HepG2 (cell line): ENCODE results near the gene PRDM15. TPM values are rescaled to one million over a fixed set of nuclear protein-coding genes. Genes with fewer than 3 reads are reported as not detected.

Experiments
- CC2D1A ChIP-seq: sonication (generic); formaldehyde crosslinking; IDR thresholded peaks from 2 replicates; pipeline ENCODE4 v1.8.1; 2023; ENCODE audit warnings: mild to moderate bottlenecking, missing genetic modification reagents
- CEBPB ChIP-seq: IDR thresholded peaks from 2 replicates; pipeline ENCODE4 v1.6.1; 2011; ENCODE audit warnings: low read depth, low read length, improper control_type of control experiment, borderline replicate concordance
- ISL2 ChIP-seq: sonication (generic); formaldehyde crosslinking; IDR thresholded peaks from 2 replicates; pipeline ENCODE4 v1.5.0; 2020; ENCODE audit warnings: missing genetic modification reagents
- REXO4 ChIP-seq: sonication (generic); formaldehyde crosslinking; IDR thresholded peaks from 2 replicates; pipeline ENCODE4 v1.8.0; 2022; ENCODE audit warnings: missing genetic modification reagents, mild to moderate bottlenecking, borderline replicate concordance
- RFX3 ChIP-seq: IDR thresholded peaks from 2 replicates; pipeline ENCODE4 v1.6.1; 2016; ENCODE audit warnings: missing biosample characterization, missing genetic modification reagents
- RFXAP ChIP-seq: sonication (generic); formaldehyde crosslinking; IDR thresholded peaks from 2 replicates; pipeline ENCODE4 v1.4.0; 2020; ENCODE audit warnings: missing genetic modification reagents, borderline replicate concordance
- SUZ12 ChIP-seq: fragments of 150-350 bp; IDR thresholded peaks from 2 replicates; pipeline ENCODE4 v1.6.1; 2014; ENCODE audit warnings: low read depth, low read length
- ZMYM3 ChIP-seq: sonication (generic); formaldehyde crosslinking; IDR thresholded peaks from 2 replicates; pipeline ENCODE4 v1.5.1; 2020; ENCODE audit warnings: mild to moderate bottlenecking, missing genetic modification reagents
- ZNF160 ChIP-seq: sonication (generic); formaldehyde crosslinking; IDR thresholded peaks from 2 replicates; pipeline ENCODE4 v1.8.0; 2022; ENCODE audit warnings: mild to moderate bottlenecking, inconsistent platforms, missing genetic modification reagents
- ZNF17 ChIP-seq: sonication (generic); formaldehyde crosslinking; IDR thresholded peaks from 2 replicates; pipeline ENCODE4 v1.5.0; 2020; ENCODE audit warnings: mild to moderate bottlenecking, missing genetic modification reagents
- ZNF225 ChIP-seq: sonication (generic); formaldehyde crosslinking; IDR thresholded peaks from 2 replicates; pipeline ENCODE4 v1.4.0; 2020; ENCODE audit warnings: mild to moderate bottlenecking, missing genetic modification reagents
- ZNF44 ChIP-seq: sonication (generic); formaldehyde crosslinking; IDR thresholded peaks from 2 replicates; pipeline ENCODE4 v1.5.1; 2020; ENCODE audit warnings: mild to moderate bottlenecking, missing genetic modification reagents
- ZSCAN29 ChIP-seq: sonication (generic); formaldehyde crosslinking; conservative IDR thresholded peaks from 2 replicates; pipeline ENCODE4 v1.4.0; 2020; ENCODE audit warnings: mild to moderate bottlenecking, missing genetic modification reagents
- polyA plus RNA-seq, 8 experiments: library from polyadenylated mRNA; depleted of rRNA in 3 of 8; stranded (reverse) in 7 of 8; unstranded in 1 of 8; fragments of >200 nt; fragmentation: Illumina TruSeq in 4 of 8; extraction: Trizol in 4 of 8; gene quantifications; 2 replicates each; pipeline versions ENCODE4 v1.2.1 to v1.2.3, GENCODE V29; 2011 to 2016; ENCODE audit warnings: low read depth in 4 of 8, missing spikeins in 1 of 8, mixed read lengths in 1 of 8; ENCODE audit not compliant: insufficient read depth in 1 of 8
- total RNA-seq, 5 experiments: library from RNA; depleted of rRNA; stranded (reverse); fragments of >200 nt; fragmentation: Illumina TruSeq; extraction: Trizol; gene quantifications; 2 replicates each; pipeline ENCODE4 v1.2.3, GENCODE V29; 2016; ENCODE audit warnings: low read depth in 1 of 5
- TF ChIP-seq, protein P1 (sequence below): IDR thresholded peaks from 2 replicates; pipeline ENCODE4 v1.6.1; 2016; ENCODE audit warnings: low read depth
- TF ChIP-seq, protein P2 (sequence below): sonication (generic); formaldehyde crosslinking; IDR thresholded peaks from 2 replicates; pipeline ENCODE4 v1.8.1; 2023; ENCODE audit warnings: mild to moderate bottlenecking, missing genetic modification reagents, borderline replicate concordance
- TF ChIP-seq, protein P3 (sequence below): IDR thresholded peaks from 2 replicates; pipeline ENCODE4 v1.6.1; 2016; ENCODE audit warnings: missing genetic modification reagents, missing compliant biosample characterization
- TF ChIP-seq, protein P4 (sequence below): sonication (generic); formaldehyde crosslinking; IDR thresholded peaks from 2 replicates; pipeline ENCODE4 v1.4.0; 2020; ENCODE audit warnings: missing genetic modification reagents
- TF ChIP-seq, protein P5 (sequence below): sonication (generic); formaldehyde crosslinking; IDR thresholded peaks from 2 replicates; pipeline ENCODE4 v1.8.1; 2022; ENCODE audit warnings: low read depth, mild to moderate bottlenecking, missing genetic modification reagents
- TF ChIP-seq, protein P6 (sequence below): sonication (generic); formaldehyde crosslinking; IDR thresholded peaks from 2 replicates; pipeline ENCODE4 v1.4.0; 2020; ENCODE audit warnings: mild to moderate bottlenecking, missing genetic modification reagents
- TF ChIP-seq, protein P7 (sequence below): sonication (generic); formaldehyde crosslinking; IDR thresholded peaks from 2 replicates; pipeline ENCODE4 v1.5.1; 2020; ENCODE audit warnings: mild to moderate bottlenecking, missing genetic modification reagents

PRDM15 gene
- total and polyA plus RNA-seq, 2 of the 13 experiments (the other 11 are each of a cell fraction or from before 2014, with no cell fraction given), result 4.0 to 6.9 TPM

DNA sequence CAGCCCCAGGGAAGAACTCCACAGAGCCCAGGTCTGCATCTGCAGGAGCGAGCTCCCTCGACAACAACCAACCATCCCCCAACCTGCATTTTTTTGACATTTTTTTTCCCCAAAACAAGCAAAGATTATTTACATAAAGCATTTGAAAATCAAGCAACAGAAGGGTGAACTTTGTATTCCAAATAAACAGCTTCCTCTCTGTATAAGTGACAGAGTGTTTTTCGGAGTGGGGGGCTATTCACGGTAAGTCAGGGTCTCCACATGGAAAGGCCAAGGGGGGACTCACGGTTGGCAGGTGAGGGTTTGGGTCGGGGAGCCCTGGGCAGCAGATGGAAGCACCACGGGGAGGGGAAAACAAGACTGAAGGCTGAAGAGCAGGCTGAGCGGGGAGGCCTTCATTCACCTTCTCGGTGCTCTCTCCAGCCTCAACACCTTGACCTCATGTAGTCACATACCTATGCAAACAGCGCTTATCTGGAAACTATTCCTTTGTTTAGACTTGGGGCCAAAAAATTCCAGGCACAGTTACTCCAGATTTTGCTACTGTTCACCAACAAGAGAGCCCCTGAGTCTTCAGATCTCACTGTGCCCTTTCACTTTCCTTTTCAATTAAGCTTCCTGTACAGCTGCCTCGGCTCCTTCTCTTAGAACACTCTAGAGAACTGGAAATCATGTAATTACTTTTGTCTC is 47.1 kb upstream of the PRDM15 start (continued):
- TF ChIP-seq, protein P1, sequence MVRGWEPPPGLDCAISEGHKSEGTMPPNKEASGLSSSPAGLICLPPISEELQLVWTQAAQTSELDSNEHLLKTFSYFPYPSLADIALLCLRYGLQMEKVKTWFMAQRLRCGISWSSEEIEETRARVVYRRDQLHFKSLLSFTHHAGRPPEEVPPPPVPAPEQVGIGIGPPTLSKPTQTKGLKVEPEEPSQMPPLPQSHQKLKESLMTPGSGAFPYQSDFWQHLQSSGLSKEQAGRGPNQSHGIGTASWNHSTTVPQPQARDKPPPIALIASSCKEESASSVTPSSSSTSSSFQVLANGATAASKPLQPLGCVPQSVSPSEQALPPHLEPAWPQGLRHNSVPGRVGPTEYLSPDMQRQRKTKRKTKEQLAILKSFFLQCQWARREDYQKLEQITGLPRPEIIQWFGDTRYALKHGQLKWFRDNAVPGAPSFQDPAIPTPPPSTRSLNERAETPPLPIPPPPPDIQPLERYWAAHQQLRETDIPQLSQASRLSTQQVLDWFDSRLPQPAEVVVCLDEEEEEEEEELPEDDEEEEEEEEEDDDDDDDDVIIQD (CRISPR knock-in tag), result no peak
- TF ChIP-seq CC2D1A (CRISPR knock-in tag) (no peak), CEBPB (no peak), RFX3 (CRISPR knock-in tag) (no peak), ZNF44 (no peak), REXO4 (CRISPR knock-in tag) (no peak), RFXAP (CRISPR knock-in tag) (no peak), ZNF17 (no peak), ZSCAN29 (CRISPR knock-in tag) (no peak), ZNF160 (CRISPR knock-in tag) (no peak), ZMYM3 (CRISPR knock-in tag) (no peak), ZNF225 (no peak), ISL2 (CRISPR knock-in tag) (no peak), SUZ12 (no peak)
- TF ChIP-seq, protein P2, sequence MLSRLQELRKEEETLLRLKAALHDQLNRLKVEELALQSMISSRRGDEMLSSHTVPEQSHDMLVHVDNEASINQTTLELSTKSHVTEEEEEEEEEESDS (CRISPR knock-in tag), result no peak
- TF ChIP-seq, protein P3, sequence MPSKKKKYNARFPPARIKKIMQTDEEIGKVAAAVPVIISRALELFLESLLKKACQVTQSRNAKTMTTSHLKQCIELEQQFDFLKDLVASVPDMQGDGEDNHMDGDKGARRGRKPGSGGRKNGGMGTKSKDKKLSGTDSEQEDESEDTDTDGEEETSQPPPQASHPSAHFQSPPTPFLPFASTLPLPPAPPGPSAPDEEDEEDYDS, result no peak
- TF ChIP-seq, protein P4, sequence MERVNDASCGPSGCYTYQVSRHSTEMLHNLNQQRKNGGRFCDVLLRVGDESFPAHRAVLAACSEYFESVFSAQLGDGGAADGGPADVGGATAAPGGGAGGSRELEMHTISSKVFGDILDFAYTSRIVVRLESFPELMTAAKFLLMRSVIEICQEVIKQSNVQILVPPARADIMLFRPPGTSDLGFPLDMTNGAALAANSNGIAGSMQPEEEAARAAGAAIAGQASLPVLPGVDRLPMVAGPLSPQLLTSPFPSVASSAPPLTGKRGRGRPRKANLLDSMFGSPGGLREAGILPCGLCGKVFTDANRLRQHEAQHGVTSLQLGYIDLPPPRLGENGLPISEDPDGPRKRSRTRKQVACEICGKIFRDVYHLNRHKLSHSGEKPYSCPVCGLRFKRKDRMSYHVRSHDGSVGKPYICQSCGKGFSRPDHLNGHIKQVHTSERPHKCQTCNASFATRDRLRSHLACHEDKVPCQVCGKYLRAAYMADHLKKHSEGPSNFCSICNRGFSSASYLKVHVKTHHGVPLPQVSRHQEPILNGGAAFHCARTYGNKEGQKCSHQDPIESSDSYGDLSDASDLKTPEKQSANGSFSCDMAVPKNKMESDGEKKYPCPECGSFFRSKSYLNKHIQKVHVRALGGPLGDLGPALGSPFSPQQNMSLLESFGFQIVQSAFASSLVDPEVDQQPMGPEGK (CRISPR knock-in tag), result peak; percentile 55; the same call in 1 of the 2 replicates
- TF ChIP-seq, protein P5, sequence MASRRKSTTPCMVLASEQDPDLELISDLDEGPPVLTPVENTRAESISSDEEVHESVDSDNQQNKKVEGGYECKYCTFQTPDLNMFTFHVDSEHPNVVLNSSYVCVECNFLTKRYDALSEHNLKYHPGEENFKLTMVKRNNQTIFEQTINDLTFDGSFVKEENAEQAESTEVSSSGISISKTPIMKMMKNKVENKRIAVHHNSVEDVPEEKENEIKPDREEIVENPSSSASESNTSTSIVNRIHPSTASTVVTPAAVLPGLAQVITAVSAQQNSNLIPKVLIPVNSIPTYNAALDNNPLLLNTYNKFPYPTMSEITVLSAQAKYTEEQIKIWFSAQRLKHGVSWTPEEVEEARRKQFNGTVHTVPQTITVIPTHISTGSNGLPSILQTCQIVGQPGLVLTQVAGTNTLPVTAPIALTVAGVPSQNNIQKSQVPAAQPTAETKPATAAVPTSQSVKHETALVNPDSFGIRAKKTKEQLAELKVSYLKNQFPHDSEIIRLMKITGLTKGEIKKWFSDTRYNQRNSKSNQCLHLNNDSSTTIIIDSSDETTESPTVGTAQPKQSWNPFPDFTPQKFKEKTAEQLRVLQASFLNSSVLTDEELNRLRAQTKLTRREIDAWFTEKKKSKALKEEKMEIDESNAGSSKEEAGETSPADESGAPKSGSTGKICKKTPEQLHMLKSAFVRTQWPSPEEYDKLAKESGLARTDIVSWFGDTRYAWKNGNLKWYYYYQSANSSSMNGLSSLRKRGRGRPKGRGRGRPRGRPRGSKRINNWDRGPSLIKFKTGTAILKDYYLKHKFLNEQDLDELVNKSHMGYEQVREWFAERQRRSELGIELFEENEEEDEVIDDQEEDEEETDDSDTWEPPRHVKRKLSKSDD (CRISPR knock-in tag), result no peak
- TF ChIP-seq, protein P6, sequence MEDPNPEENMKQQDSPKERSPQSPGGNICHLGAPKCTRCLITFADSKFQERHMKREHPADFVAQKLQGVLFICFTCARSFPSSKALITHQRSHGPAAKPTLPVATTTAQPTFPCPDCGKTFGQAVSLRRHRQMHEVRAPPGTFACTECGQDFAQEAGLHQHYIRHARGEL (CRISPR knock-in tag), result no peak
- TF ChIP-seq, protein P7, sequence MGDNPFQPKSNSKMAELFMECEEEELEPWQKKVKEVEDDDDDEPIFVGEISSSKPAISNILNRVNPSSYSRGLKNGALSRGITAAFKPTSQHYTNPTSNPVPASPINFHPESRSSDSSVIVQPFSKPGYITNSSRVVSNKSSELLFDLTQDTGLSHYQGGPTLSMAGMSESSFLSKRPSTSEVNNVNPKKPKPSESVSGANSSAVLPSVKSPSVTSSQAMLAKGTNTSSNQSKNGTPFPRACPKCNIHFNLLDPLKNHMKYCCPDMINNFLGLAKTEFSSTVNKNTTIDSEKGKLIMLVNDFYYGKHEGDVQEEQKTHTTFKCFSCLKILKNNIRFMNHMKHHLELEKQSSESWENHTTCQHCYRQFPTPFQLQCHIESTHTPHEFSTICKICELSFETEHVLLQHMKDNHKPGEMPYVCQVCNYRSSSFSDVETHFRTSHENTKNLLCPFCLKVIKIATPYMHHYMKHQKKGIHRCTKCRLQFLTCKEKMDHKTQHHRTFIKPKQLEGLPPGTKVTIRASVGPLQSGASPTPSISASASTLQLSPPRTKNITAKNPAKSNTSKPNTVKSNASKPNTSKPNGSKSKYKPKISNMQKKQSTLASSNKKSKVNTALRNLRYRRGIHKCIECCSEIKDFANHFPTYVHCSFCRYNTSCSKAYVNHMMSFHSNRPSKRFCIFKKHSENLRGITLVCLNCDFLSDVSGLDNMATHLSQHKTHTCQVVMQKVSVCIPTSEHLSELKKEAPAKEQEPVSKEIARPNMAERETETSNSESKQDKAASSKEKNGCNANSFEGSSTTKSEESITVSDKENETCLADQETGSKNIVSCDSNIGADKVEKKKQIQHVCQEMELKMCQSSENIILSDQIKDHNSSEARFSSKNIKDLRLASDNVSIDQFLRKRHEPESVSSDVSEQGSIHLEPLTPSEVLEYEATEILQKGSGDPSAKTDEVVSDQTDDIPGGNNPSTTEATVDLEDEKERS, result no peak
